Activated T-cell treated with anti-CD3 and anti-CD28 coated beads, Interleukin-2, amount 50 U/mL, for 1 hour (primary cell): ENCODE measurements around the gene DIDO1.
A peak's percentile ranks its signal among the peaks of the same experiment; 100 is the strongest.
"Not testable (repeated sequence)": the region's sequence is repeated elsewhere in the genome, so short reads cannot be mapped to it uniquely, and the experiment has no call there.

Experiments used
- DNase-seq: peaks from one replicate; pipeline ENCODE4 v3.0.0-alpha.2; 2020

DIDO1 gene

GRCh38 chr20:62875419-62876361 lies 50.6 kb downstream of the DIDO1 start:
- no peak for DNase-seq

GRCh38 chr20:62874964-62875344 lies 51.4 kb downstream of the DIDO1 start:
- DNase-seq = no peak

DNA sequence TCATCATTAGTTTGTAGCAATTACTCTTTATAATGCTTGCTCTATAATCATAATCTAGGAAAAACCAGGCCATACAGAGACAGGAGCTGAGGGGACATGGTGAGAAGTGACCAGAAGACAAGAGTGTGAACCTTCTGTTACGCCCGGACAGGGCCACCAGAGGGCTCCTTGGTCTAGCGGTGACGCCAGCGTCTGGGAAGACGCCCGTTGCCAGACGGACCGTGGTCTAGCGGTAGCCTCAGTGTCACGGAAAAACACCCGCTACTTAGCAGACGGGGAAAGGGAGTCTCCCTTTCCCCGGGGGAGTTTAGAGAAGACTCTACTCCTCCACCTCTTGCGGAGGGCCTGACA lies 52.6 kb downstream of the DIDO1 start:
- peak; percentile 34 for DNase-seq

GRCh38 chr20:62873280-62873679 lies 53.0 kb downstream of the DIDO1 start:
- no peak for DNase-seq

DNA sequence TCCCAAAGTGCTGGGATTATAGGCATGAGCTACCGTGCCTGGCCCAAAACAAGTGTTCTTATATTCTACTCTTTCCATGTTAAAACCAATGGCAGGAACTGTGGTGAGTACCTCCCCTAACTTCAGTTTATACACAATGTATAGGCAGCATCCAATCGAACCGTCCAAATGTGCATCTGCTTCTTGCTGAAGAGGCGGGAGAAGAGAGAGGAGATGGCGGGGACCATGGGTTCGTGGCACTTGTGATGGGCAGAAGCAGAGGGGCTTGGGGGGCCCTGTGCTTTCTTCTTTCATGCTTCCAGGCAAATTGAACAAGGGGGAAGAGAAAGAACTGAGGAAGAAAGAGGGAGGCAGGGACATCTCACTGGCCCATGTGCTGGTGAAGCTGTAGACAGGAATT lies 53.4 kb downstream of the DIDO1 start:
- DNase-seq = no peak

DNA sequence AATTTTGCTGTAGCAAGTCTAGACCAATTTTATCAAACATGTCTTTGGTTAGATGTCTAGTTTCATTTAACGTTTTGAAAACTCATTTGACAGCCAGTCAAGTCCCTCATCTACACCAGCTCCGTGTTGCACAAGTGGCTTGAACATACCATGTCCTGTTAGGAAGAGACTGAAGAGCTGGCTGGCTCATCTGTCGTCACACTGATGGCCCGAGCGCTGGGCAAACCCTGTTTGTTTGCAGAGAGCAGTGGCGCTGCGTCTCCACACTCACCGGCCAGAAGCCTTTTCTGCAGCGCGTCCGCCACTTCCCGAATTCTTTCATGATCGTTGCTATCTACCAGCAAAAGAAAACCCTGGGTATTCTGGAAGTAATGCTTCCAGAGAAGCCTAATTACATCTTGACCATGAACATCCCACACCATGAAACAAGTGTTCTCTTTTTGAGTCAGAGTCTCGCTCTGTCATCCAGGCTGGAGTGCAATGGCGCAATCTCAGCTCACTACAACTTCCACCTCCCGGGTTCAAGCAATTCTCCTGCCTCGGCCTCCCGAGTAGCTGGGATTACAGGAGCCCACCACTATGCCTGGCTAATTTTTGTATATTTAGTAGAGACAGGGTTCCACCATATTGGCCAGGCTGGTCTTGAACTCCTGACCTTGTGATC lies 54.0 kb downstream of the DIDO1 start:
- no peak for DNase-seq

DNA sequence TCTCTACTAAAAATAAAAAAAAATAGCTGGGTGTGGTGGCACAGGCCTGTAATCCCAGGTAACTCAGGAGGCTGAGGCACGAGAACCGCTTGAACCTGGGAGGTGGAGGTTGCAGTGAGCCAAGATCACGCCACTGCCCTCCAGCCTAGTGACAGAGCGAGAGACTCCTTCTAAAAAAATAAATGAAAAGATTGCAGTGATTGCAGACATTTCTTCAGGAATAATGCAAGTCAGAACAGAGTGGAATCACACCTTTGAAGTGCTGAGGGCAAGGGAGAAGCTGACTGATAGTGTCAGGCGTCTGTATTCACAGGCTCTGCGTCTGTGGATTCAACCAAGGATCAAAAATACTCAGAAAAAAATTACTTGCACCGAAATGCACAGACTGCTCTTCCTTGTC lies 62.1 kb downstream of the DIDO1 start:
- DNase-seq = no peak

DNA sequence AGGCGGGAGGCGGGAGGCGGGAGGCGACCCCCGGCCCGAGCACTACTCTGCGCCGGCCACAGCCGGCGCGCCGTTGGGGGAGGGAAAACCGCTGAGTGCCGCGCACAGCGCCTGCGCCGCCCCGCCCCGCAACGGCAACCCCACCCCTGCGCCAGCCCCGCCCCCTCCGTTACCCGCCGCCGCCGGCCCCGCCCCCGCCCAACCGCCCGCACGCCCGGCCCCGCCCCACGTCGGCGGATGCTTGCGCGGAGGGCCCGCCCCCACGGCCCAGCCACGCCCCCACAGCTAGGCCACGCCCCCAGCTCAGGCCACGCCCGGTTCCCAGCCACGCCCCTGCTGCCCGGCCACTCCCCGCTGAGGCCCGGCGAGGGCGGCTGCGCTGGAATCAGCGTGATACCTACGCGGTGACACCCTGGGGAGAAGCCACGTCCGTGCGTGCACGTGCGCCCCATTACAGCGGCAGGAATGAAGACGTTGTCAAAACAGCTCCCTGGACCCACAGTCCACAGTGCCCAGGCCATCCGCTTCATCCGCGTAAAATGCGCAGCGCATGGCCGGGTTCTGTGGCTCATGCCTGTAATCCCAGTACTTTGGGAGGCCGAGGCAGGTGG lies 64.5 kb downstream of the DIDO1 start, which contains the start of gene TCFL5:
TSS of gene TCFL5 (minus strand) at position 97 of the 611 bp plus-strand sequence. CDS start 152 bp downstream, outside the sequence.
- peak; percentile 99 for DNase-seq

- peak; percentile 27 for DNase-seq
These were observed 65.2 kb downstream of the DIDO1 start for GRCh38 chr20:62860924-62861691.

GRCh38 chr20:62860391-62860923 lies 65.8 kb downstream of the DIDO1 start:
- no peak for DNase-seq

DNA sequence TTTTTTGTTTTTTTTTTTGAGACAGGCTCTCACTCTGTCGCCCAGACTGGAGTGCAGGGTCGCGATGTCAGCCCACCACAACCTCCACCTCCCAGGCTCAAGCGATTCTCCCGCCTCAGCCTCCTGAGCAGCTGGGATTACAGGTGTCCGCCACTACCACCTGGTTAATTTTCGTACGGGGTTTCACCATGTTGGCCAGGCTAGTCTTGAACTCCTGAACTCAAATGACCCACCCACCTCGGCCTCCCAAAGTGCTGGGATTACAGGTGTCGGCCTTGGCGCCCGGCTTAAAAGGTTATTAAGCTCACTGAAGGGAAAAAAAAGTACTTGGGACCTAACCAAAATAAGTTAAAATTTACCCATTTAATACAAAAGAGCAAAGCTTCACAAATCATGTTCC lies 66.6 kb downstream of the DIDO1 start:
- no peak for DNase-seq

- DNase-seq = no peak
These were observed 68.1 kb downstream of the DIDO1 start for GRCh38 chr20:62858058-62858830.

DNA sequence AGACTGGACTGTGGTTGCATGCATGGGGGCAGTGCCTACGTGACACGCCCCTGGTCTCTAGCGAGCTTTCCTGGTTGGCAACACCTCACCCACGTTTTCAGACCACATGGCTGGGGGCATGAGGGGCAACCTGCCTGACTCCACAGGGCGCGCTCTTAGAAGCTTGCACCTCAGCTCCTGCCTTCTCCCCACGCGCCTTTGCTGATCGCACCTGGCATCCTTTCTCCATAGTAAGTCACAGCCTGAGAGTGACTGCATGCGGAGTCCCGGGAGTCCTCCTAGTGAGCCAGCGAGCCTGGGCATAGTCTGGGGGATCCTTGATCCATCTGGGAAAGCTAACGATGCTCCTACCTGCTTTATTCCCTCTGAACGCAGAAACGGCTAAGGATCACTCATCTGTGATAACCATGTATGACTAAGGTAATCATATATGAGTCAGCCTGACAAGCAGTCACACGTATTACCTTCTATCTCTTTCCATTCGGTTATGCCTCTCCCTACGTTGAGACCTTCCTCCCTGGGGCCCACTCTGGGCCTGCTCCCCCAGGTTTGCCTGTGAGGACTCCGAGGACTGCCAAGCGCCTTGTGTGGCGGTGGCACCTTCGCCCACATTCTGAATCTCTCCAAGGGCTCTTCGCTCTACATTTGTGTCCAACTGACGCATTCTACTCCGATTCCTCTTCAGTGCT lies 69.2 kb downstream of the DIDO1 start:
- DNase-seq = no peak

GRCh38 chr20:62855120-62855519 lies 71.2 kb downstream of the DIDO1 start:
- DNase-seq = no peak

- no peak for DNase-seq
These were observed 72.2 kb downstream of the DIDO1 start for GRCh38 chr20:62854121-62854520.

GRCh38 chr20:62853304-62853703 lies 73.0 kb downstream of the DIDO1 start:
- DNase-seq = not testable (repeated sequence)

DNA sequence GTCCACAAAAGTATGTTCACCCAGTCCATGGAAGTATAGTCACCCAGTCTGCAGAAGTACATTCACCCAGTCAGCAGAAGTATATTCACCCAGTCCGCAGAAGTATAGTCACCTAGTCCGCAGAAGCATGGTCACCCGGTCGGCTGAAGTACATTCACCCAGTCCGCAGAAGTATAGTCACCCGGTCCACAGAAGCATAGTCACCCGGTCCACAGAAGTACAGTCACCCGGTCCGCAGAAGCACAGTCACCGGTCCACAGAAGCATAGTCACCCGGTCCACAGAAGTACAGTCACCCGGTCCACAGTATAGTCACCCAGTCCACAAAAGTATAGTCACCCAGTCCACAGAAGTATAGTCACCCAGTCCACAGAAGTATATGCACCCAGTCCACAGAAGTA lies 73.5 kb downstream of the DIDO1 start:
- no peak for DNase-seq

DNA sequence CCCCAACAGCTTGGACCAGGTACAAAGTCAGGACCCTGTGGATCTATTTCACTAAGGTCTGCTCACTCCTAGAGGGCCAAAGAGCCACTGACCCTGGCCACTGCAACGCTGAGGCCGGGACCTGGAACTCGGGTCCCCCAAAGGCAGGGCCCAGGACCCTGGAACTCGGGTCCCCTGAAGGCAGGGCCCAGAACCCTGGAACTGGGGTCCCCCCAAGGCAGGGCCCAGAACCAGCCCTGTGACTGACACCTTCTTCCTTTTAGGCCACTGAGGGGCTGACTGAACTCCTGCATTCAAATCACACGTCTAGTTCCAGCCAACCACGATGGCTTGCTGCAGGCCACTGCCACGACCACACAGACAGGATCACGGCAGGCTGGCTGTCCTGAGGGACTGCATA lies 74.1 kb downstream of the DIDO1 start:
- DNase-seq = no peak

- no peak for DNase-seq
These were observed 75.9 kb downstream of the DIDO1 start for GRCh38 chr20:62850333-62850974.

- DNase-seq = no peak
These were observed 76.9 kb downstream of the DIDO1 start for GRCh38 chr20:62849431-62849830.

DNA sequence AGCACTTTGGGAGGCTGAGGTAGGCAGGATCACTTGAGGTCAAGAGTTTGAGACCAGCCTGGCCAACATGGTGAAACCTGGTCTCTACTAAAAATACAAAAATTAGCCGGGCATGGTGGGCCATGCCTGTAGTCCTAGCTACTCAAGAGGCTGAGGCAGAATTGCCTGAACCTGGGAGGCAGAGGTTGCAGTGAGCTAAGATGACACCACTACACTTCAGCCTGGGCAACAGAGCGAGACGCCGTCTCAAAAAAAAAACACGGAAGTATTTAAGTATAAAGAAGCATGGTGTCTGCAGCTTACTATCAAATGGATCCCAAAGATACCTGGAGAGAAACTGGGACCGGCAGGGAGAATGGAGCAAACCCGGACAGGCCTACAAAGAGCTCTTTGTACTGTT lies 77.4 kb downstream of the DIDO1 start:
- DNase-seq = not testable (repeated sequence)
